Neutrophil (primary cell): ENCODE measurements around the gene NFATC2.

Source experiments
- H3K27ac ChIP-seq: fragments of 200-600 bp; sonication (generic); 2 replicates; pipeline ENCODE4 v1.5.1; 2016; ENCODE audit warnings: mild to moderate bottlenecking, moderate library complexity
- H3K27me3 ChIP-seq: fragments of 200-600 bp; sonication (generic); 2 replicates; pipeline ENCODE4 v1.6.0; 2016; ENCODE audit warnings: mild to moderate bottlenecking
- H3K36me3 ChIP-seq: fragments of 200-600 bp; sonication (generic); 2 replicates; pipeline ENCODE4 v1.5.1; 2017
- H3K4me1 ChIP-seq, 2 experiments: fragments of 200-600 bp in 1 of 2; sonication (generic) in 1 of 2; 1 replicate in 1 of 2; 2 replicates in 1 of 2; pipeline versions ENCODE4 v1.5.1 to v1.6.1; 2013 to 2016; ENCODE audit warnings: low read depth in 1 of 2, low read length in 1 of 2, mild to moderate bottlenecking in 1 of 2, moderate library complexity in 1 of 2; ENCODE audit not compliant: control insufficient read depth in 1 of 2, insufficient read depth in 1 of 2
- H3K4me3 ChIP-seq, 2 experiments: fragments of 200-600 bp in 1 of 2; sonication (generic) in 1 of 2; 1 replicate in 1 of 2; 2 replicates in 1 of 2; pipeline ENCODE4 v1.5.1; 2013 to 2016; ENCODE audit warnings: low read depth in 1 of 2, low read length in 1 of 2, mild to moderate bottlenecking in 1 of 2, moderate library complexity in 1 of 2
- H3K9me3 ChIP-seq: fragments of 200-600 bp; sonication (generic); 2 replicates; pipeline ENCODE4 v1.5.1; 2016
- TF ChIP-seq, protein P1 (sequence below): fragments of 200-600 bp; sonication (generic); IDR thresholded peaks from 2 replicates; pipeline ENCODE4 v1.5.1; 2016; ENCODE audit warnings: antibody characterized with exemption

Gene NFATC2

DNA sequence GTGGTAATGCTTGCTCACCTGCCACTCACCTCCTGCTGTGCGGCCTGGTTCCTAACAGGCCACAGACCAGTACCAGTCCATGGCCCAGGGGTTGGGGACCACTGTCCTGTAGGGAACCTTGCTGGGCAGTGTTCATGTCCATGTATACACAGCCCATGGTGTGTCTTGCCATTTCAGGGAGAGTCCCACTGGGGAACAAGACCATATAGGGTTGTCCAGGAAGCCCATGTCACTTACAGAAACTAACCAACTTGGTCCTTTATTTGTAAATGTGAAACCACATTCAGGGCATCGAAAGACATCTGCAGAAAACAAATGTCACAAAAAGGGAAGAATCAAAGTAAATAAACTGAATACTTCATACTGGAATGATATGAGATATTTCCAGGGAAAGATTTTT is 179.1 kb downstream of the NFATC2 start:
- no peak overlapping the region for H3K27ac ChIP-seq
- no peaks in the 10 kb centered on the region for H3K27me3 ChIP-seq
- H3K4me3 ChIP-seq = no peak overlapping the region
- H3K9me3 ChIP-seq = no peaks in the 10 kb centered on the region
- no peaks in the 10 kb centered on the region for H3K36me3 ChIP-seq
- no peaks in the 10 kb centered on the region for H3K4me1 ChIP-seq
- TF ChIP-seq, protein P1, sequence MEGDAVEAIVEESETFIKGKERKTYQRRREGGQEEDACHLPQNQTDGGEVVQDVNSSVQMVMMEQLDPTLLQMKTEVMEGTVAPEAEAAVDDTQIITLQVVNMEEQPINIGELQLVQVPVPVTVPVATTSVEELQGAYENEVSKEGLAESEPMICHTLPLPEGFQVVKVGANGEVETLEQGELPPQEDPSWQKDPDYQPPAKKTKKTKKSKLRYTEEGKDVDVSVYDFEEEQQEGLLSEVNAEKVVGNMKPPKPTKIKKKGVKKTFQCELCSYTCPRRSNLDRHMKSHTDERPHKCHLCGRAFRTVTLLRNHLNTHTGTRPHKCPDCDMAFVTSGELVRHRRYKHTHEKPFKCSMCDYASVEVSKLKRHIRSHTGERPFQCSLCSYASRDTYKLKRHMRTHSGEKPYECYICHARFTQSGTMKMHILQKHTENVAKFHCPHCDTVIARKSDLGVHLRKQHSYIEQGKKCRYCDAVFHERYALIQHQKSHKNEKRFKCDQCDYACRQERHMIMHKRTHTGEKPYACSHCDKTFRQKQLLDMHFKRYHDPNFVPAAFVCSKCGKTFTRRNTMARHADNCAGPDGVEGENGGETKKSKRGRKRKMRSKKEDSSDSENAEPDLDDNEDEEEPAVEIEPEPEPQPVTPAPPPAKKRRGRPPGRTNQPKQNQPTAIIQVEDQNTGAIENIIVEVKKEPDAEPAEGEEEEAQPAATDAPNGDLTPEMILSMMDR = no peak

DNA sequence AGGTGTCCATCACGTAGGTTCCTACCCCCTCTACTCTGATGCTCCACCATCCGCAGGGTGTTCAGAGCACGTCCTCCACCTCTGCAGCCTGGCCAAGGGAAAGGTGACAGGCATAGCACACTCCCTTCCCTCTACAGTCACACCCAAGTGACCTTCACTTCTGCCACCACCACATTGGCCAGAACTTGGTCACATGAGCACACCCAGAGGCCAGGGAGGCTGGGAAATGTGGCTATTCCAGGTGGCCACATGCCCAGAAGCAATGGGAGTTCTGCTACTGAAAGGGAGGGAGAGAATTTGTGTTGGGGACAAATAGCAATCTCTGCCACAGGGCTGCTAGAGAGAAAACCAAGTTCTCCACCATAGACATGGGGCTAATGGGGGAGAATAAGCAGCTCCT is 180.3 kb downstream of the NFATC2 start:
- H3K27ac ChIP-seq = no peak overlapping the region

DNA sequence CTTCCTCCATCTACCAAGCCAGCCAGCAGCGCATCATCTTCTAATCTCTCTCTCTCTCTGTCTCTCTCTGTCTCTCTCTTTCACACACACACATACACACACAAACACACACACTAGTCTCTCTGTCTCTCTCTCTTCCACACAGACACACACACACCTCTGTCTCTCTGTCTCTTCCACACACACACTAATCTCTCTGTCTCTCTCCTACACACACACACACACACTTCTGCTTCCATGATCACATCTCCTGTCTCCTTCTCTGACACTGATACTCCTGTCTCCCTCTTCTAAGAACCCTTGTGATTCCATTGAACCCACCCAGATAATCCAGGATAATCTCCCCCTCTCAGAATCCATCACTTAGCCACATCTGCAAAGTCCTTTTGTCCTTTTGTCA is 181.3 kb downstream of the NFATC2 start:
- TF ChIP-seq, protein P1 = no peak
- Histone ChIP-seq H3K27me3 (no peaks in the 10 kb centered on the region), H3K27ac (no peak overlapping the region), H3K4me3 (no peak overlapping the region), H3K36me3 (no peaks in the 10 kb centered on the region), H3K9me3 (no peaks in the 10 kb centered on the region), H3K4me1 (no peaks in the 10 kb centered on the region)

More for the DNA sequence above, 180.3 kb downstream of the NFATC2 start:
- no peaks in the 10 kb centered on the region for H3K4me1 ChIP-seq
- H3K4me3 ChIP-seq = no peak overlapping the region
- H3K27me3 ChIP-seq = no peaks in the 10 kb centered on the region
- TF ChIP-seq, protein P1 = no peak
- no peaks in the 10 kb centered on the region for H3K36me3 ChIP-seq
- H3K9me3 ChIP-seq = no peaks in the 10 kb centered on the region

DNA sequence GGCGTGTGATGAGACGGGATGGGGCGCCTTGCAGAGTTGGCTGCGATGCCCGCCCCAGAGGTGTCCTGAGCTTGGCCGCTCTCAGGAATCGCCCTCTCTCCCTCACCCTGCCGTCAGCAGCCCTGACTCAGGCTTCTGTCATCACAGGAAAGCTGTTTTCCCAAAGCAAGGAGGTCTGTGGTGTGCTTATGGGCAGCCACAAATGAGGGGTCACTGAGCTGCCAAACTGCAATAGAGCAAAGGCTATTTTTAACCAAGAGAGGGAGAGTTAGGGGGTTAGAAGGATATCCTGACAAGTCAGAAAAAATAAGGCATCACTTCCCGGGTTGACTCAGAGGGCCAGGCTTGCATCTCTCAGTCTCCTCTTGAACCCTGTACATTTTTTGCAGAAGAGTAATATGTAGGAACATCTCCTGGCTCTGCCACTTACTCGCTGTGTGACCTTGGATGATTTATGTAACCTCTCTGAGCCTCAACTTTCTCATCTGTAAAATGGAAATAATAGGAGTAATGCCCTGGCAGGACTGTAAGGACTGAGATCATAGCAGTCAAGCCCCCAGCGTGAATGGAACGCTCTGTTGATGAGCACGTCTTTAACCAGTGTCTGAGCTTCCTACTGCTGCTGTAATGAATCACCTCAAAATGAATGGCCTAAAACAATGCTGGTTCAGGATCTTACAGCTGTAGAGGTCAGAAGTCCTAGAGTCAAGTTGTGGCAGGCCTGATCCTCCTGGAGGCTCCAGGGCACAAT is 181.9 kb downstream of the NFATC2 start:
- Histone ChIP-seq H3K27me3 (no peaks in the 10 kb centered on the region), H3K4me3 (no peak overlapping the region), H3K27ac (no peak overlapping the region), H3K4me1 (no peaks in the 10 kb centered on the region), H3K36me3 (no peaks in the 10 kb centered on the region), H3K9me3 (no peaks in the 10 kb centered on the region)
- TF ChIP-seq, protein P1 = no peak

DNA sequence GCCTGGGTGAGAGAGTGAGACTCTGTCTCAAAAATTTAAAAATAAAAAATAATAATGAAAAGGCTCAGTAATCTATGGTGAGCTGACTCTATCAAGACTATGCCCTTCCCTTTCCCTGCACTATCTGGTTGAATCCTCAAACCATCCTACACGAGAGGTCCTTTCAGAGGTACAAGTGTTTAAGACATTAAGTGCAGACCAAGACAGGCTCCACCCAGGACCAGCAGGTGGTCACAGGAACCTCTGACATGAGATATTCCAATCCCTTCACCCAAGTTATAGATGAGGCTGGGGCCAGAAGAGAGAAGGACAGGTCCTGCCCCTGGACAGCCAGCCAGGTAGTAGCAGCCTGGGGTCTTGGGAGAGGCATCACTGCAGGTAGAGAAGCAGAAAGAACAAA is 182.6 kb downstream of the NFATC2 start:
- H3K4me3 ChIP-seq = no peak overlapping the region
- no peaks in the 10 kb centered on the region for H3K36me3 ChIP-seq
- no peaks in the 10 kb centered on the region for H3K4me1 ChIP-seq
- no peak overlapping the region for H3K27ac ChIP-seq
- H3K27me3 ChIP-seq = no peaks in the 10 kb centered on the region
- TF ChIP-seq, protein P1 = no peak
- H3K9me3 ChIP-seq = no peaks in the 10 kb centered on the region
